GM19240 (cell line): ENCODE data around the gene MRPS27.
A peak's percentile ranks its signal among the peaks of the same experiment; 100 is the strongest.

Experiments
- DNase-seq: peaks from one replicate; pipeline ENCODE4 v3.0.0; 2011; ENCODE audit warnings: low spot score; ENCODE audit not compliant: insufficient read length

Gene MRPS27

DNA sequence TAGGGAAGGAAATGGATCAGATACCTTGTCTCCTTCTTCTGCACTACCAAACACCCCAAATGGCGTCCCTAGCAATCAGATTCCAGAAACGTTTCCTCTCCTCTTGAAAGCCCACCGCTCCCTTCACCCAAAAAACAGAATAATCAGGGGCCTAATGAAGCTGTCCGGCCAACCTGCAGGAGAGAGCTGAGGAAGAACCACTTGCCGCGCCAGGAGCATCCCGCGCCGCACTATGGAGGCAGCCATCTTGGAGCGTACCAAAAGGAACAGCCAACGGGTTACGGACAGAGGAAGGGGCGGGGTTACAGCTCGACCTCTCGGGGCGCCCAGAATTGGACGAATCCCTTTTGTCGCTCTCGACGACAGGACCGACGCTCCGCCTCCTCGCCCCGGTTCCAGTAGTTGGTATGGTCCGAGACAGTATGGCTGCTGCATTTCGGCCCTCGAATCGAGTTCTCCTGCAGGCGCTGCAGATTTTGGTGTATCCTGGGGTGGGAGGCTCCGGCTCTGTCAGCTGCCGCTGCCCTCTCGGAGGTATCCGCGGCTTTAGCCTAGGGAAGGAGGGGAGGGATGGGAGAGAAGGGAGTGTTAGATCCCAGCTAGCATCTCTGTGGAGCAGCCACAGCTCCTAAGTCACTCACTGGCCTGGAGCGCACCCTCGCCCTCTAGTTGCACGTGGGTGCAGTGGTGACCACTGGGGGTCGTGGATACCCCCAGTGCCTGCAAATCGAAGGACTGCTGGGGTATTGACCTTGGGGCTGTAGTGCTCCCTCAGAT lies at the start of gene MRPS27, which contains the start of gene PTCD2:
Gene MRPS27 (minus strand): TSS at position 265 of the 777 bp plus-strand sequence. CDS start 19 bp downstream, at position 246.
Gene PTCD2 (plus strand): TSS at position 398 of the 777 bp plus-strand sequence. CDS start 10 bp downstream, at position 408.
- peak; percentile 85 for DNase-seq

DNA sequence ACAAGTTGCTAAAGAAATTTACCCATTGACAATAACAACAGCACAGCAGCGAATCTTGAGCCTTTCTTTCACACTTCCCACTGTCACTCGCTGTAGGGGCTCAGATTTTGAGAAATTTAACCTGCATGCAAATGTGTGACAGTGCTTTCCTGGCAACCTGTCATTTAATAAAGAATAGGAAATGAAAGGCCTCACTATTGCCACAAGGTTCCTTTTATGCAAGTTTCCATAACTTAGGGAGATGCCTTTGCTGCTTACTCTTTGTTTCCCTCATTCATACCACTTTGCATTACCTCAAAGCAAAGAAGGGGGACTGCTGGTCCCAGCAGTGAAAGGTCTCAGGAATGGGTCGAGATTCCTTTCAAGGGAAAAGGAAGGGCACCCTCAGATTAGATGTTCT lies 49.7 kb upstream of the MRPS27 start:
- no peak for DNase-seq

DNA sequence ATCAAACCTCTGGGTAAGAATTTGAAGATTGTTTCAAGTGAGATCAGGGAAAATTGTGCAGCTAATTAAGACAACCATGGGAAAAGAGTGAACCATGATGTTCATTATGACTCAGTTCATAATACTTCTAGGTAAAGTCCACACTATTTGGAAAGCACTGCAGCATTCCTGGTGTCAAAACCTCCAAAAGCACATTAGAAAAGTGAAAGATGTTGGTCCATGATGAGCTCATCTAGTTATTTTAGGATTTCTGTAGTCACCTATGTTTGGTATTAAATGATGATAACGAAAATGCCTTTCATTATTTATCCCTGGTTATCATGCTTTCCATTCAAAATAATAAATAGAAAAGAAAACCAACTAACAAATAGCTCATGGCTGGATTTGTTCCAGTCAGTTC lies 49.3 kb upstream of the MRPS27 start:
- no peak for DNase-seq

DNA sequence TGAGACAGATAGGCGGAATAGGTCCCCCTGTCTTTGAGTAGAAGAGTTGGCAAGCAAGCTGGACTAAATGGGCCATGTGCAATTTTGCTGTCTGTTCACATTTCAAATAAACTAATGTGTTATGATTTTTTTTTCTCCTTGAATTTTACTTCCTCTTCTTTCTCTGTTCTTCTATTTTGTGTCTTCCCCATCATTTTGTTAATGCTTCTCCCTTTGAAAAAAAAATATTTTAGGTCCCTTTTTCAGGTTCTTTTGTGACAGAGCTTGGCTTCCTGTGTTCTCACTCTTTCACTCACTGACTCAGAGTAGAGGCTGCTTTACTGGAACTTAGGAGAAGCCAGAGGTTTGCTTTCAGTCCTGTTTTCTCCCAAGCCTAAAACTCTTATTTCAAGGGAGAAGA lies 48.2 kb upstream of the MRPS27 start:
- DNase-seq = no peak

DNA sequence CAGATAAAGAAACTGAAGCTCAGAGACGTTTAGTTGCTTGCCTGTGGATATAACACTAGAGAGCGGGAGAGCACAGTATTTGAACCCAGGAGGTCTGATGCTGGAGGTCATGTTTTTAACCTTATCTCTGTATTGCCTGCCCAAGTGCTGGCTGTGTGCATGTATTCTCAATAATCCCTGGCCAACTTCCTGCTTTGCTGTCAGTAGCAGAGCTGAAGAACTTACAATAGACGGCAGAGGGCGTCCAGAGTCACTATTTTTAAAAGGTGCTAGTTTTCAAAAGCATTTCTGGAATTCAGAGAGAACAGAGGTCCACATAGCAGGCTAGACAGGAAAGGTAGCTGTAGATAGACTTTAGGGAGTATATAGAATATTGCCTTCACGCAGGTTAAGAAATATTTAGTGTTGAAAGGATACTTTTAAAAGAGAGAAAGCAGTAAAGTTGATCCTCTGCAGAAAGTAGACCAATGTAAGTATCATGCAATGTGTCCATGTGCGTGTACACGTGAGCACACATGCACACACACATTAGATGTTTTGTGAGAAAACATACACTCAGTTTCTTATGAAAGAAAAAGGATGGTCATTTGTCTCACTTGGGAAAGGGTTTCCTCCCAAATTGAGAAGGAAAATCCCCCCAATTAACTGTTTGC lies 46.4 kb upstream of the MRPS27 start:
- peak; percentile 6 for DNase-seq

DNA sequence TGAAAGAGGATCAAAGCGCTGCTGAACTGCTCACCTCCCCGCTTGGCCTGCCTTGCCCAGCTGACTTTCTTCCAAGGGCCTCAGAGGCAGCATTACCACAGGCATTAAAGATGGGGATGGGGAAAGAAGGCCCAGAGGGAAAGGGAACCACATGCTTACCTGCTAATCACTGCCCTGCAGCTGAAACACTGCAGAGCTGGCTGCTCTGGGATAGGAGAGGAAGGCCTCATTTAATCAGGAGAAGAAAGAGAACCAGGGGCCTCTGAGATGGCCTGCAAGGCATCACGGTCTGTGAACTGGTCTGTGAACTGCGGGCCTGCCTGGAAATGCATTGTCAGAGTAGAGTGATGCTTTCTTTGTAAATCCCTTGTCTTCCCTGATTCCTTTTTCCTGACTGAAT lies 44.9 kb upstream of the MRPS27 start:
- DNase-seq = no peak

DNA sequence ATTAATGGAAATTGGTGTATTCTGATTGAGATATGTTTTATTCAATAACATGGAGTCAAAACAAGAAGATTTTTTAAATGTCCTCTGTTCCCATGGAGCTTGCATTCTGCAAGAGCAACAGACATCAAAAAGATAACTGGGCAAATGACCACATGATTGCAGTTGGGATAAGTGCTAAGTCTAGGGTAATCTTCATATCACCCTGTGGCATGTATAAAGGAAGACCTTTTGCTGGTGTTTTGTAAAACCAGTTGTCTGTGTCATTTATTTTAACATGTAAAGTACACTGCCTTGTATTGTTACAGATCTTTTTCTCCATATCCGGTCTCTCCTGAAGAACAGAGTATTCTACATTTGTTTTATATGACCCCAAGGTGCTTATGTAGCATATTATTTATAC lies 44.1 kb upstream of the MRPS27 start:
- no peak for DNase-seq

DNA sequence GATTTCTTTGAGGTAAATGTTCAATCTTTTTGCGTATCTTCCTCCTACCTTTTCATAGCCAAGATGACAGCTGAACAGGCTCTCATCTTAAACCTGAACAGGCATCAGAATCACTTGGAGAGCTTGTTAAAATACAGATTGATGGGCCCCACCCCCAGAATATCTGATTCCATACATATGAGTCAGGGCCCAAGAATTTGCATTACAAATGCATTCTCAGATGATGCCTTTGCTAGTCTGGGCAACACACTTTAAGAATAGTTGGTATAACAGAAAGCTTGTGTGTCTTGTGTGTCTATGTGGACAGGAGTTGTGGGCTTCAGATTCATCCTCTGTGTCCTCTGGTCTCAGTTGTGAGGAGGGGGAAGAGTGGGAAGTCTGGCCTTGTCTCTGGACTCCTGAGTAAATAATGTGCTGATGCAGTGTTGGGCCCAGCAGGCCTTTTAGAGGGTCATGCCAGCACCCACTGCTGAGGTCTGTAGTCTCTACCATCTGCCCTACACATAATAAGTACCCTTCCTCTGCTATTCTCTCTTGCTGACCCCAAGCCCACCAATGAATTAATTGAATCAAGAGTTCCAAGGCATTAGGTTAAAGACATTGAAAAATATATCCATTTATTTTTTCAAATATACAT lies 43.2 kb upstream of the MRPS27 start:
- DNase-seq = no peak

DNA sequence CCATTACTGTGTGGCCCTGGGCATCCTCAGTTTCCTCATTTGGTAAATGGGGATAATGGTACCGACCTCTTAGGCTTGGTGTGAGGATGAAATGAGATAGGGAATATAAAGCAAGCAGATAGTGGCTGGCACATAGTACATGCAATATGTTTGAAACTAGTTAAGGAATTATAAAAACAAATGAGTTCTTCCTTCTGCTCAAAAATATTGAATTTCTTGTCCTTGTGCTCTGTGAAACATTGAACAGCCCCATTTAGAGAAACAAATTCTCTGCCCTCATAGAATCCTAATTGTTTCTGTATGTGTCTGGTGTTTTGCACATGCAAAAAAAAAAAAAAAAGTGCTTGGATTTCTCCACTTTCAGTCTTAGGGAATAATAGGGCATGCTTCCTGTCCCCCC lies 39.8 kb upstream of the MRPS27 start:
- DNase-seq = no peak

DNA sequence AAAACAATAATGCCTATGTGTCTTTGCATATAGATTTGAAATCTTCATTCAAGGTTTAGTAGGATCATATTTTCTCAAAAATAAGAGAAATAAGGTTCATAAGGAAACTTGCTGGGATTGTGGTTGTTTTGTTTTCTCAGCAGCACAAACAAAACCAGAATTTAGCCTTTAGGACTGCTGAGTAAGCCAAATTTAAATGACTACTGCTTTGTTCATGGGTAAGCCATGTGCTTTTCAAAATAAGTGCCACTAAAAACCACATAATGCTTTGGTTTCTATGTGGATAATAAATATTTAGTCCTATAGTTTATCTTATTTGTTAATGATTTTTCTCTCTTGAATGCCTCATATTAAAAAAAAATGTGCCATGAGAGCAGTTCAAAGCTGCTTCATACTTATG lies 38.9 kb upstream of the MRPS27 start:
- DNase-seq = no peak

DNA sequence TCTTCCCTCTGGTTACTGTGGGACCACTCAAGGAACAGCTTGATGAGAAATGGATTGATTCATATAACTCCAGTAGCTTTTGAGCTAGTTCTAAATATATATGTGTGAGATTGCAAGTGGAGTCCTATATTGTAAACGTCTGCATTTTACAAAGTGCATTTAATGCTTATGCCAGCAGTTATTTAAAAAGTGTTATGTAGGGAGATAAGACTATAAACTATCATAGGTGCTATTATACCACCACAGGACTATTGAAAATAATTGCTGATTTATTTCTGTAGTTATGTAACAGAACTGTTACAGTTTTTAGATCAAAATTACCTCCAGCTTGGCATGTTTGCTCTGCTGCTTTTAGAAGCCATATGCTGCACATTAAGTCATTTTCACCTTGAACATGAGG lies 36.3 kb upstream of the MRPS27 start:
- DNase-seq = no peak

DNA sequence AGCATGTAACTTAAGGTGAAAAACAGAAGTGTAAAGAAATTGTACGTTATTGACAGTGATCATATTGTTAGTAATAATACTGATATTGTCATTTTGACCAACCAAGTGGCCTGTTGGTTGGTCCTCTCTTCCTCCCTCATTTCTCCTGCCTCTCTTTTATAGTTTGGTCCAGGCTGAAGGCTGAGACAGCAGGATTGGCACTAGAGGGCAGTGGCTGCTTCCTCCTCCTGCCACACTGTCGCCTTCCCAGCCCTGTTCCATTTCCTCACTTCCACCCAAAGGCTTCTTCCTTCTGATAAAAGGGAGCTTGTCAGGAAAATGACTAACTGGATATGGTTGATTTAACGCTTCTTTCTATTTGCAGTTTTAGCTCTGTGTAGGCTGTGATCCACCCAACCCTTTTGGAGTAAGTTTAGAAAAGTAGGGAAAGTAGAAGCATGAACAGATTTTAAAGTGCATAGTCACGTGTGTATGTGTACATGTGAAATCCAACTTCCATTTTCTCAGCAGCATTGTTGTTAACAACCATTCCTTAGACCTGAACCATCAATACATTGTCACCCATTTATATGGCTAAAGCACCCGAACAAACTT lies 35.8 kb upstream of the MRPS27 start:
- no peak for DNase-seq

DNA sequence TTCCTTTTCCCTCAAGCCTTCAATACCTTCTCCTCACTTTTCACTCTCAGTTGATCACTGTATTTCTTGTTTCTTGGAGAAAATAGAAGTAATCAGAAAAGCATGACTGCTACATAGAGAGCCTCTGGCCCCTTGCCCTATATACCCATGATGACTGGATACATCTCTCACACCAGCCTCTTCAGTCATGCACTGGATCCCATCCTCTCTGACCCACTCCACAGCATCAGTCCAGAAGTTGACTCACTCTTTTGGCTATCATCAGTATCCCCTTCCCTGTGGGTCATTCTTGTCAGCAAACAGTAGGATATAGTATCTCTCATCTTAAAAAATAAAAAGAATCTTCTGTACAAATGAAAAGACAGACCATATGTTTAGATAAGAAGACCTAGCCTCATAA lies 33.0 kb upstream of the MRPS27 start:
- DNase-seq = no peak

DNA sequence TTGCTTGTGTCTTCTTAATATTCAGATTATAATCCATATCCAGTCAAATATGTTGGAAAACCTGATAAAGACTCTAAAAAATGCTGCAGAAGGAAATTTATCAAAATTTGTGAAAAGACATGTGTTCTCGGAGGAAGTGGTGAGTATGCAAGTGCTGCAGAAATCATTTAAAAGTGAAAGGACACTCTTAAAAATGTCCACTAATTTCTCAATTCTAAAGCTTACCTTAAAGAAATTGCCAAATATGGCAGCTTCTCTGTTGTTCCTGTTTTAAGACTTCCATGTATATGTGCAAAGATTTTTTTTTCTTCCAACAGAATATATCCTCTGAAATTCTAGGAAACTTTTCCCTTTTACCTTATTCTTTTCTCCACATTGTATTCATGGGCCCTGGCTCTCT lies 32.6 kb upstream of the MRPS27 start:
- DNase-seq = no peak

DNA sequence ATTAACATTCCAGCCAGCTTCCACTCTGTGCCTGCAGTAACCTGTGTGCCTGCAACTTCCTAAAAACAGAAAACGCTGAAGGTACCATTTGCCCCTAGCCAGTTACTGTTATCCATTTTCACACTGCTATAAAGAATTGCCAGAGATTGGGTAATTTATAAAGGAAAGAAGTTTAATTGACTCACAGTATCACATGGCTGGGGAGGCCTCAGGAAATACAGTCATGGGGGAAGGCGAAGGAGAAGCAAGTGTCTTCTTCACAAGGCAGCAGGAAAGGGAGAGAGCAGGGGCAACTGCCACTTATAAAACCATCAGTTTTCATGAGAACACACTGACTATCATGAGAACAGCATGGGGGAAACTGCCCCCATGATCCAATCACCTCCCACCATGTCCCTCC lies 31.3 kb upstream of the MRPS27 start:
- no peak for DNase-seq

DNA sequence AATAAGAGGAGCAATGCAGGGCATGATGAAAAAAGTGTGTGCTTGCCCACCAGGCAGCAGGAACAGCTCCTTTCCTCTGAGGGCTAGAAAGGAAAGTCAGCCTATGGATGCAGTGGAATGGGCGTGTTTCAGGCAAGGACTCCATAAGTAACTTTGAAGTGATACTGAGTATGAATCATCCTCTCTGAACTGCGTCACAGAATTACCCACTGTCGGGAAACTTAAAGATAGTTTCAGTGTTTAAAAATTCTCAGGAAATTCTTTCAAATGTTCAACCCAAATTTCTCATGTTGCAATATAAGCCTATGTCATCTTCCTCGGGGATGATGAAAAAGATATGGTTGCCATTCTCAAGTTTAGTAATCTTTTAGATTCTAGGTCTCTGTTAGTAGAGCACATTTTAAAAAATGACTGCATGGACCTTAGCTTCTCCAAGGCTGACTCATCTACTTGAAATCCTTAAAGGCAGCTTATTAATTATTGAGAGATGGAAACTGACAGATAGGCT lies 27.8 kb upstream of the MRPS27 start:
- DNase-seq = no peak

DNA sequence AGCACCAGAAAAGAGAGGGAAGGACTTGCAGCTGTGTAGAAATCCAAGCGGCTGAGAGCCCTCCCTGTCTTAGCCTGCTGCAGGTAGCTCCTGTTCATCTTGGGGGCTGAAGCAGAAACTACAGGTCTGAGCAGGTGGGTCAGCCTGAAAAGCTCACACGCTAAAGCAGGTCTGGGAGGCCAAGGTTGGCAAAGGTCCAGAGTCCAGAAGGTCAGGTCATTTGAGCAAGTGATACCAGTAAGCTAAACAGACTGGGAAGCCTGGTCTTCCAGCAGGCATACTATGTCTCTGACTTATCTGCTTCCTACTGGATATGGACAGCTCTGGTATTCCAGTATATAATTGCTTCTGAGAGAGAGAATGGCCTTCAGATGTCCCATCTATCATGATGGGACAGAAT lies 26.4 kb upstream of the MRPS27 start:
- no peak for DNase-seq

DNA sequence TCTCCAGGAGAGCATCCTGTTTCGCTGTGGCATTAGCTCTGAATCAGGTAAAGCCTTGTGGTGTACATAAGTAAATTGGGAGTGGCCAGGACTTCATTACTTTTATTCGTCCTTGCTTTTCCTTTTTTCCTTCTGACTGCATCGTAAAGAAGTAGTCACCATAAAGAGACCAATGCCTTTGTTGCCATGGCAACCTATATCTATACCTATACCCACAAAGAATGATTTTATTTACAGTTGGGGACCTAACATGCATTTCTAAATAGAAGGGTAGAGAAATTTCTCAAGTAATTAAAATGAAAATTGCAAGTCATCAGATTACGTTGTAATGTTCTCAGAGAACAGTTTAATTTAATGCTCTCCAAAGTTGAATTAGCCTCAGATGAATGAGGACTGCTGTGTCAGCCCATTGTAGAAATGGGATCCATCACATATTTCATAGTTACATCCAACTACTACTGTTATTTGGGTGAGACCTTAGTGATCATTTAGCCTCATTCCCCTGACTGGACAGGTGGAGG lies 18.7 kb upstream of the MRPS27 start:
- no peak for DNase-seq

DNA sequence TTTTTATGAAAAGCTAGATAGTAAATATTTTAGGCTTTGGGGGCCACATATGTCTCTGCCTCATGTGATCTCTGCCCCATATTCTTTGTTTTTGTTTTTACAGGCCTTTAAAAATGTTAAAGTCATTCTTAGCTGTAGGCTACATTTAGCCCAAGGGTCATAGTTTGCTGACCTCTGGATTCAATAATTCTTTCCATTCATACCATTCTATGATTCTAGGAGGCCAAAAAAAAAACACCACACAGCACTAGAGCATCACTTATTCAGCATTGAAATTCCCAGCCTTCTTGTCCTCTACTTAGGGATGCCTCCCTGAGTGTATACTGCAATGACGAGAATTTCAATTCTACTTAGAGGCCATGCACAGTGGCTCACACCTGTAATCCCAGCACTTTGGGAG lies 17.1 kb upstream of the MRPS27 start:
- DNase-seq = no peak

DNA sequence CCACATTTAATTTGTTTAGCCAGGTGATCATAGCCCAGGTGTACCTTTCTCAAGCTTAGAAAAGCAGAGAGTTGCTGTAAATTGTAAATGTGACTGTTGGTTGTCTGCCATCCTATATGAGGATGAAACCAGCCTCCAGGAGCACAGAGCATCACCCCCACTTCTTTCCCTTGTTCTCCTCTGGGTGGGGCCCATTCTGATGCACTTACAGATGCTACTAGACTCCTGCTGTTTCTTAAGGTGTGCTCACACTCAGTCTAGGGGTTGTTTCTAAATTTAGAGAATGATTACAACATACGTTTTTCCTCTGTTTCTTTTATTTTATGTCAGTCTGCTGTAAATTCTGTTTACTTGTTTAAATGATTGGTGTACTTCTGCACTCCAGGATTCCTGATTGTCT lies 10.7 kb upstream of the MRPS27 start:
- no peak for DNase-seq

DNA sequence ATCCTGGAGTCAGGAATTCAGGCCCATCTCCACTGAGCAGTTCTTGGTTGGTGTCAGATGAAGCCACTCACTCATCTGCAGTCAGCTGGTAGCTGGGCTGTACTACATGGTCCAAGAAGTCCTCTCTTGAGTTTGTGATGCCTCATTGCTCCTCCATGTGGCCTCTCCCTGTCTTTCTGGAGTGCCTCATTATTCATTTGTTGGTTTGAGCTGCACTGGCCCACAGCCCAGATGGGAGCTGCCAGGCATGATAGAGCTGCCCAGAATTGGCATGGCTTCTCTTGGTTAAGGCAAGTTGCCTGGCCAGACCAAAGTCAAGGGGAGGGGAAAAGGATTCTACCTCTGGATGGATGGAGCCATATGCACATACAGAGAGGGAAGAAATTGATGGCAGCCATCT lies 8.1 kb upstream of the MRPS27 start:
- DNase-seq = no peak

DNA sequence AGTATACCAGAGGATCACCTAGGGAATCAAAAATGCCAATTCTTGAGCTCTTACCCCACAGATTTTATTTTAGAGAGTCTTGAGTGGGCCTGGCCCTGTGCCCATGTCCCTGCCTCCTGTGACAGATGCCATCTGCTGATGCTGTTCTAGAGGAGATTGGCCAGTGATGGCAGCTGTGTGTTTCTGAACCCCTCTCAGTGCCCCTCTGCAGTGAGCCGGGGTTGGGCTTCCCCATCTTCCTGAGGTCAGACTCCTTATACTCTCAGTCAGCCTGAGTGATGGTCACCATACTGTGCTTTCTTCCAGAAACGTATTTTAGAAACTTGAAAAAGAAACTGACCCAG lies 6.2 kb upstream of the MRPS27 start:
- no peak for DNase-seq
